Gastrocnemius medialis (tissue), 4 donors: Measurements from ENCODE around the gene MED27.

Experiments
- POLR2A ChIP-seq, 2 donors: fragments of 450-650 bp; IDR thresholded peaks; one replicate each; pipeline ENCODE4 v1.6.1; 2017; ENCODE audit warnings: antibody characterized with exemption in 2 of 2, mild to moderate bottlenecking in 2 of 2, moderate library complexity in 2 of 2
- TF ChIP-seq, protein P1 (sequence below), 5 experiments: fragments of 450-650 bp in 3 of 5; fragments of 200-600 bp in 2 of 5; sonication (generic) in 2 of 5; IDR thresholded peaks in 4 of 5; conservative IDR thresholded peaks in 1 of 5; 1 replicate in 4 of 5; 2 replicates in 1 of 5; pipeline ENCODE4 v1.5.1; 2016 to 2019; ENCODE audit warnings: antibody characterized with exemption in 5 of 5, mild to moderate bottlenecking in 3 of 5, moderate library complexity in 3 of 5

DNA sequence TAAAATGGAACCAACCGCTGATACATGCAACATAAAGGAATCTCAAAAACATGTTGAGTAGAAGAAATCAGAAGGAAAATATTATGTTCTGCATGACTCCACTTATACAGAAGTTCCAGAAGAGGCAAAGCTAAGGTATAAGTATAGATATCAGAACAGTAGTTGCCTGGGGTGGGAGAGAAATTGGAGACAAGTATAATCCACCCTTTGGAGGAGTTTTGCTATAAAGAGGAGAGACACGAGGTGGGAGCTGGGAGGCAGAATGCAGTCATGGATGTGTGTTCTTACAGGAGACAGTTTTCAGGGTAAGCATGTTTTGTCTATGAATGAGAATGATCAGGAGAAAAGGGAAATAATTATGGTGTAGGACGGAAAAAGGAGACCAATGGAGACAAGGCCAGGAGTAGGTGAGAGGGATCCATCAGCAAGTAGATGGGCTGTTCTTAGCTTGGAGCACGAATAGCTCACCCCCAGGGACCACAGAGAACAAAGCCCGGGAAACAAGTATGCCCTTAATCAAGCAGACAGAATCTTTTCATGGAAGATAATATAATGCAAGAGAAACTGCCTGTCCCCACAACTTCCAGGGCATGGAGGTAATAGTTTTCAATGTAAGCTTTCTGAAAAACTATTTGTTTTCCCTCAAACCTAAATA lies 72.2 kb downstream of the MED27 start:
- TF ChIP-seq, protein P1, sequence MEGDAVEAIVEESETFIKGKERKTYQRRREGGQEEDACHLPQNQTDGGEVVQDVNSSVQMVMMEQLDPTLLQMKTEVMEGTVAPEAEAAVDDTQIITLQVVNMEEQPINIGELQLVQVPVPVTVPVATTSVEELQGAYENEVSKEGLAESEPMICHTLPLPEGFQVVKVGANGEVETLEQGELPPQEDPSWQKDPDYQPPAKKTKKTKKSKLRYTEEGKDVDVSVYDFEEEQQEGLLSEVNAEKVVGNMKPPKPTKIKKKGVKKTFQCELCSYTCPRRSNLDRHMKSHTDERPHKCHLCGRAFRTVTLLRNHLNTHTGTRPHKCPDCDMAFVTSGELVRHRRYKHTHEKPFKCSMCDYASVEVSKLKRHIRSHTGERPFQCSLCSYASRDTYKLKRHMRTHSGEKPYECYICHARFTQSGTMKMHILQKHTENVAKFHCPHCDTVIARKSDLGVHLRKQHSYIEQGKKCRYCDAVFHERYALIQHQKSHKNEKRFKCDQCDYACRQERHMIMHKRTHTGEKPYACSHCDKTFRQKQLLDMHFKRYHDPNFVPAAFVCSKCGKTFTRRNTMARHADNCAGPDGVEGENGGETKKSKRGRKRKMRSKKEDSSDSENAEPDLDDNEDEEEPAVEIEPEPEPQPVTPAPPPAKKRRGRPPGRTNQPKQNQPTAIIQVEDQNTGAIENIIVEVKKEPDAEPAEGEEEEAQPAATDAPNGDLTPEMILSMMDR (IDR thresholded peaks at IDR 0.05 in 4 of 5, conservative IDR thresholded peaks at IDR 0.05 in 1 of 5): no peak
- no peak for TF ChIP-seq POLR2A (IDR thresholded peaks at IDR 0.05)
